ENCODE results near the gene EDC4. TPM values are rescaled to one million over a fixed set of nuclear protein-coding genes. Genes with fewer than 3 reads are reported as not detected.

EDC4 gene
- total and polyA plus RNA-seq, 9 of the 15 experiments (the other 6 are each of a cell fraction or from before 2014, with no cell fraction given), result 1.1 to 131 (median 74.0) TPM

DNA sequence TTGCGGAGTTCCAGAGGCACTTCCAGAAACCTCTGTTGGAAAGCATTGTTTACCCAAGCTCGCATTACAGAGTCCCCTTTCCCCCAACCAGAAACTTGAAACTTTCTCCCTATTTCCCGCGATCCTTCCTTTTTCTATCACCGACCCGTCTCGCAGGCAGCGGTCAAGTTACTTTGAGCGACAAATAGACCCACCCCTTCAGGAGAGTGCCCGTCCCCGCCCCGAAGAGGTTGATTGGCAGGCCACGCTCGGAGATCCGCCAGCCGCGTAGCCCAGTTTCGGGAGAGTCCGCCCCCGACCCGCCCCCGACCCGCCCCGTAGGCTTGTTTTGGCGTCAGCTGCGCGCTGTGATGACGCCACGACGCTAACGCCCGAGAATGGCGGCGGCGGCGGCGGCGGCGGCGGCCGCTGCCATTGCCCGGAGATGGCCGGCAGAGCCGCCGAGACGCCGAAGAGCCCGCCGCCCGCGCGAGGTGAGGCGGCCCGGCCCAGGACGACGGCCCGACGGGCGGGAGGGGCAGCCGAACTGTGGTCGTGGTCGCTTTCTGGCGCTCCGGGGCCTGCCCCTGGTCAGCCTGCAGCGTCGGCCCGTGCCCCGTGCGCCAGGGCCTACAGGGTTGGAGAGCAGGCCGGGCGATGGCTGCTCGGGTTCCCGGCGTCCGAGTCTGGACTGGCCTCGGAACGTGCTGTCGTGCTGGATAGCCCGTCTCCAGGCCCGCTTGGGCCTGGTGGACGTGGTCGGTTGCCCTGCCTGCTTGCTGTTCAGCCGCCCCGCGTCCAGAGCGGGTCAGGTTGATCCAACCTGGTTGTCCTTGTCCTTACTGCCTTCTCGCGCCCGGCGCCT is 20.3 kb downstream of the EDC4 start, which contains the start of gene PSKH1 (continued):
- no peak for TF ChIP-seq MTA3 (IDR thresholded peaks at IDR 0.05; ENCODE audit: borderline replicate concordance)
- no peak for TF ChIP-seq PCBP2 (IDR thresholded peaks at IDR 0.05; ENCODE audit: low read depth, low read length, poor library complexity, severe bottlenecking)
- TF ChIP-seq RBM25 (IDR thresholded peaks at IDR 0.05; ENCODE audit: low read depth, low read length, severe bottlenecking), result peak; percentile 19
- no peak for TF ChIP-seq SRF (CRISPR knock-in tag; IDR thresholded peaks at IDR 0.05)
- TF ChIP-seq ZNF3 (CRISPR knock-in tag; IDR thresholded peaks at IDR 0.05), result no peak
- no peak for TF ChIP-seq PHTF2 (CRISPR knock-in tag; IDR thresholded peaks at IDR 0.05)
- TF ChIP-seq MECOM (CRISPR knock-in tag; IDR thresholded peaks at IDR 0.05), result no peak
- no peak for TF ChIP-seq DMBX1 (CRISPR knock-in tag; IDR thresholded peaks at IDR 0.05; ENCODE audit: borderline replicate concordance)
- no peak for TF ChIP-seq ZFP30 (CRISPR knock-in tag; IDR thresholded peaks at IDR 0.05; ENCODE audit: borderline replicate concordance)
- no peak for TF ChIP-seq ZNF584 (CRISPR knock-in tag; IDR thresholded peaks at IDR 0.05; ENCODE audit: low read depth)
- TF ChIP-seq TFAM (CRISPR knock-in tag; conservative IDR thresholded peaks at IDR 0.05), result no peak
- TF ChIP-seq TBL1XR1 (IDR thresholded peaks at IDR 0.05; ENCODE audit: low read length in 2 of 2), result peak in 1 of 2 experiments; percentile 51; a peak in 1 of 4 replicates
- no peak for TF ChIP-seq CBX8 (IDR thresholded peaks at IDR 0.05; ENCODE audit: borderline replicate concordance, extremely low read depth, low read depth, low read length, poor library complexity, severe bottlenecking)
- no peak for TF ChIP-seq SRSF1 (IDR thresholded peaks at IDR 0.05; ENCODE audit: low read depth, low read length)
- no peak for TF ChIP-seq ETV1 (tag; conservative IDR thresholded peaks at IDR 0.05; ENCODE audit: low read depth)
- TF ChIP-seq, protein P1, sequence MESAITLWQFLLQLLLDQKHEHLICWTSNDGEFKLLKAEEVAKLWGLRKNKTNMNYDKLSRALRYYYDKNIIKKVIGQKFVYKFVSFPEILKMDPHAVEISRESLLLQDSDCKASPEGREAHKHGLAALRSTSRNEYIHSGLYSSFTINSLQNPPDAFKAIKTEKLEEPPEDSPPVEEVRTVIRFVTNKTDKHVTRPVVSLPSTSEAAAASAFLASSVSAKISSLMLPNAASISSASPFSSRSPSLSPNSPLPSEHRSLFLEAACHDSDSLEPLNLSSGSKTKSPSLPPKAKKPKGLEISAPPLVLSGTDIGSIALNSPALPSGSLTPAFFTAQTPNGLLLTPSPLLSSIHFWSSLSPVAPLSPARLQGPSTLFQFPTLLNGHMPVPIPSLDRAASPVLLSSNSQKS (CRISPR knock-in tag; IDR thresholded peaks at IDR 0.05), result no peak
- no peak for TF ChIP-seq TEAD2 (tag; IDR thresholded peaks at IDR 0.05)
- TF ChIP-seq, protein P2, sequence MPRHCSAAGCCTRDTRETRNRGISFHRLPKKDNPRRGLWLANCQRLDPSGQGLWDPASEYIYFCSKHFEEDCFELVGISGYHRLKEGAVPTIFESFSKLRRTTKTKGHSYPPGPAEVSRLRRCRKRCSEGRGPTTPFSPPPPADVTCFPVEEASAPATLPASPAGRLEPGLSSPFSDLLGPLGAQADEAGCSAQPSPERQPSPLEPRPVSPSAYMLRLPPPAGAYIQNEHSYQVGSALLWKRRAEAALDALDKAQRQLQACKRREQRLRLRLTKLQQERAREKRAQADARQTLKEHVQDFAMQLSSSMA (CRISPR knock-in tag; IDR thresholded peaks at IDR 0.05), result no peak
- TF ChIP-seq SRSF7 (optimal IDR thresholded peaks at IDR 0.05; ENCODE audit: low read depth, low read length), result no peak
- no peak for TF ChIP-seq ZNF436 (CRISPR knock-in tag; IDR thresholded peaks at IDR 0.05)
- TF ChIP-seq ZNF324 (CRISPR knock-in tag; IDR thresholded peaks at IDR 0.05), result no peak
- TF ChIP-seq, protein P3, sequence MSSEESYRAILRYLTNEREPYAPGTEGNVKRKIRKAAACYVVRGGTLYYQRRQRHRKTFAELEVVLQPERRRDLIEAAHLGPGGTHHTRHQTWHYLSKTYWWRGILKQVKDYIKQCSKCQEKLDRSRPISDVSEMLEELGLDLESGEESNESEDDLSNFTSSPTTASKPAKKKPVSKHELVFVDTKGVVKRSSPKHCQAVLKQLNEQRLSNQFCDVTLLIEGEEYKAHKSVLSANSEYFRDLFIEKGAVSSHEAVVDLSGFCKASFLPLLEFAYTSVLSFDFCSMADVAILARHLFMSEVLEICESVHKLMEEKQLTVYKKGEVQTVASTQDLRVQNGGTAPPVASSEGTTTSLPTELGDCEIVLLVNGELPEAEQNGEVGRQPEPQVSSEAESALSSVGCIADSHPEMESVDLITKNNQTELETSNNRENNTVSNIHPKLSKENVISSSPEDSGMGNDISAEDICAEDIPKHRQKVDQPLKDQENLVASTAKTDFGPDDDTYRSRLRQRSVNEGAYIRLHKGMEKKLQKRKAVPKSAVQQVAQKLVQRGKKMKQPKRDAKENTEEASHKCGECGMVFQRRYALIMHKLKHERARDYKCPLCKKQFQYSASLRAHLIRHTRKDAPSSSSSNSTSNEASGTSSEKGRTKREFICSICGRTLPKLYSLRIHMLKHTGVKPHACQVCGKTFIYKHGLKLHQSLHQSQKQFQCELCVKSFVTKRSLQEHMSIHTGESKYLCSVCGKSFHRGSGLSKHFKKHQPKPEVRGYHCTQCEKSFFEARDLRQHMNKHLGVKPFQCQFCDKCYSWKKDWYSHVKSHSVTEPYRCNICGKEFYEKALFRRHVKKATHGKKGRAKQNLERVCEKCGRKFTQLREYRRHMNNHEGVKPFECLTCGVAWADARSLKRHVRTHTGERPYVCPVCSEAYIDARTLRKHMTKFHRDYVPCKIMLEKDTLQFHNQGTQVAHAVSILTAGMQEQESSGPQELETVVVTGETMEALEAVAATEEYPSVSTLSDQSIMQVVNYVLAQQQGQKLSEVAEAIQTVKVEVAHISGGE (CRISPR knock-in tag; IDR thresholded peaks at IDR 0.05), result no peak
